Measurements from ENCODE around the gene MAIP1. TPM values are rescaled to one million over a fixed set of nuclear protein-coding genes. Genes with fewer than 3 reads are reported as not detected.

Gene MAIP1
- polyA plus RNA-seq, 2 of the 4 experiments (the other 2 are of a cell fraction): 36.9 to 50.9 TPM

DNA sequence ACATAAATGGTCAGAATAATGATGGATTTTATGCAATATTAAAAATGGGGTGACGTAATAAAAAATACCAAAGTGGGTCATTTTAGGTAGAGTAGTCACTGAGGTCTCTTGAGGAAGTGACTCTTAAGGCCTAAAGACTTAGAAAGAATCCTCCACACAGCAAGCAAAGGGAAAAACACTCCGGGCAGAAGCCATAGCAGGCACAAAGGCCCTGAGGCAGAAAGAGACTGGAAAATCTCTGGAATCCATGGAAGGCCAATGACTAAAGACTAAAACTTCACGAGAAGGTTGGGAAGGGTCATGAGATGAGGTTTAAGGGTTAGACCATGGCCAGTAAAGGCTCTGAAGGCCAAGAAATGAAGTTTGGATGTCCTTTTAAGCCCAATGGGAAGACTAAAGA, 36.9 kb downstream of the MAIP1 start:
- no peak for ATAC-seq
- no peak for DNase-seq (ENCODE audit: low read depth in 1 of 2, low spot score in 1 of 2)
- Histone ChIP-seq H3K9me3 (no peaks in the 10 kb centered on the region), H3K27ac (no peak overlapping the region), H3K4me2 (no peak overlapping the region), H3K4me3 (no peak overlapping the region), H3K4me1 (no peaks in the 10 kb centered on the region)
- POLR2A ChIA-PET: no interaction called here
- no peak for FAIRE-seq
- CTCF ChIA-PET: no interaction called here
- 82% methylated on average over 3 of the region's 3 CpGs for WGBS (ENCODE audit: missing lambda C conversion rate)
- TF ChIP-seq JUNB (IDR thresholded peaks at IDR 0.05): no peak
- no peak for TF ChIP-seq NPAS2 (CRISPR knock-in tag; IDR thresholded peaks at IDR 0.05; ENCODE audit: borderline replicate concordance)
- TF ChIP-seq EP300 (IDR thresholded peaks at IDR 0.05): no peak
- TF ChIP-seq HEYL (CRISPR knock-in tag; IDR thresholded peaks at IDR 0.05): no peak
- no peak for TF ChIP-seq EHF (CRISPR knock-in tag; IDR thresholded peaks at IDR 0.05)
- TF ChIP-seq ESRRA (IDR thresholded peaks at IDR 0.05; ENCODE audit: borderline replicate concordance, low read length): no peak
- no peak for TF ChIP-seq POLR2A (IDR thresholded peaks at IDR 0.05; ENCODE audit: low read length)
- no peak for TF ChIP-seq PHF8 (IDR thresholded peaks at IDR 0.05; ENCODE audit: borderline replicate concordance, low read depth)
- TF ChIP-seq, protein P1, sequence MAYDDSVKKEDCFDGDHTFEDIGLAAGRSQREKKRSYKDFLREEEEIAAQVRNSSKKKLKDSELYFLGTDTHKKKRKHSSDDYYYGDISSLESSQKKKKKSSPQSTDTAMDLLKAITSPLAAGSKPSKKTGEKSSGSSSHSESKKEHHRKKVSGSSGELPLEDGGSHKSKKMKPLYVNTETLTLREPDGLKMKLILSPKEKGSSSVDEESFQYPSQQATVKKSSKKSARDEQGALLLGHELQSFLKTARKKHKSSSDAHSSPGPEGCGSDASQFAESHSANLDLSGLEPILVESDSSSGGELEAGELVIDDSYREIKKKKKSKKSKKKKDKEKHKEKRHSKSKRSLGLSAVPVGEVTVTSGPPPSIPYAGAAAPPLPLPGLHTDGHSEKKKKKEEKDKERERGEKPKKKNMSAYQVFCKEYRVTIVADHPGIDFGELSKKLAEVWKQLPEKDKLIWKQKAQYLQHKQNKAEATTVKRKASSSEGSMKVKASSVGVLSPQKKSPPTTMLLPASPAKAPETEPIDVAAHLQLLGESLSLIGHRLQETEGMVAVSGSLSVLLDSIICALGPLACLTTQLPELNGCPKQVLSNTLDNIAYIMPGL (CRISPR knock-in tag; IDR thresholded peaks at IDR 0.05; ENCODE audit: borderline replicate concordance): no peak
- TF ChIP-seq NFE2L2 (conservative IDR thresholded peaks at IDR 0.05; ENCODE audit: low read length): no peak

DNA sequence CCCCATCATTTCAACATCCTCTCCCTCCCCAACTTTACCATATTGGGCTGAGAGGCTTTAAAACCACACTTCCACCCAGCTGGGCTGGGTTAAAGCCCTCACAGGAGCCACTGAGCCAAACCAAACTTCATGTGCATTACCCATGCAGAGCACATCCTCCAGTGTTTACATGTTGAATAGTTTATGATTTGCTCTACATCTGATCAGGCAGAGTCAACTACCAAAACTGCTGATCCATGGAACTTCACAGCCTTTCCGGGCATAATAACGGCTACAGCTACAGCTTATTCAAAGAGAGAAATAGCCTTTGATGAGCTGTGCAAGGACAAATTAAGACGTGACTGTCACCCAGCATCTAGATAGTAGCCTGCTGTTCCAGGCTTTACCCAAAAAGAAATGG, 39.0 kb downstream of the MAIP1 start:
- no peaks in the 10 kb centered on the region for H3K4me1 ChIP-seq
- no peaks in the 10 kb centered on the region for H3K9me3 ChIP-seq
- TF ChIP-seq EHF (CRISPR knock-in tag; IDR thresholded peaks at IDR 0.05) (no peak), EHMT2 (IDR thresholded peaks at IDR 0.05; ENCODE audit: low read depth) (no peak), HEYL (CRISPR knock-in tag; IDR thresholded peaks at IDR 0.05) (no peak), RCOR1 (IDR thresholded peaks at IDR 0.05; ENCODE audit: low read depth, low read length) (no peak), NPAS2 (CRISPR knock-in tag; IDR thresholded peaks at IDR 0.05; ENCODE audit: borderline replicate concordance) (no peak), EP300 (IDR thresholded peaks at IDR 0.05) (no peak), RARB (CRISPR knock-in tag; IDR thresholded peaks at IDR 0.05) (no peak), MAZ (IDR thresholded peaks at IDR 0.05; ENCODE audit: borderline replicate concordance, low read depth, low read length) (no peak)
- TF ChIP-seq, protein P2, sequence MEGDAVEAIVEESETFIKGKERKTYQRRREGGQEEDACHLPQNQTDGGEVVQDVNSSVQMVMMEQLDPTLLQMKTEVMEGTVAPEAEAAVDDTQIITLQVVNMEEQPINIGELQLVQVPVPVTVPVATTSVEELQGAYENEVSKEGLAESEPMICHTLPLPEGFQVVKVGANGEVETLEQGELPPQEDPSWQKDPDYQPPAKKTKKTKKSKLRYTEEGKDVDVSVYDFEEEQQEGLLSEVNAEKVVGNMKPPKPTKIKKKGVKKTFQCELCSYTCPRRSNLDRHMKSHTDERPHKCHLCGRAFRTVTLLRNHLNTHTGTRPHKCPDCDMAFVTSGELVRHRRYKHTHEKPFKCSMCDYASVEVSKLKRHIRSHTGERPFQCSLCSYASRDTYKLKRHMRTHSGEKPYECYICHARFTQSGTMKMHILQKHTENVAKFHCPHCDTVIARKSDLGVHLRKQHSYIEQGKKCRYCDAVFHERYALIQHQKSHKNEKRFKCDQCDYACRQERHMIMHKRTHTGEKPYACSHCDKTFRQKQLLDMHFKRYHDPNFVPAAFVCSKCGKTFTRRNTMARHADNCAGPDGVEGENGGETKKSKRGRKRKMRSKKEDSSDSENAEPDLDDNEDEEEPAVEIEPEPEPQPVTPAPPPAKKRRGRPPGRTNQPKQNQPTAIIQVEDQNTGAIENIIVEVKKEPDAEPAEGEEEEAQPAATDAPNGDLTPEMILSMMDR (IDR thresholded peaks at IDR 0.05): no peak
- TF ChIP-seq, protein P3, sequence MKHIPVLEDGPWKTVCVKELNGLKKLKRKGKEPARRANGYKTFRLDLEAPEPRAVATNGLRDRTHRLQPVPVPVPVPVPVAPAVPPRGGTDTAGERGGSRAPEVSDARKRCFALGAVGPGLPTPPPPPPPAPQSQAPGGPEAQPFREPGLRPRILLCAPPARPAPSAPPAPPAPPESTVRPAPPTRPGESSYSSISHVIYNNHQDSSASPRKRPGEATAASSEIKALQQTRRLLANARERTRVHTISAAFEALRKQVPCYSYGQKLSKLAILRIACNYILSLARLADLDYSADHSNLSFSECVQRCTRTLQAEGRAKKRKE (CRISPR knock-in tag; IDR thresholded peaks at IDR 0.05; ENCODE audit: low read depth): no peak
- TF ChIP-seq, protein P4, sequence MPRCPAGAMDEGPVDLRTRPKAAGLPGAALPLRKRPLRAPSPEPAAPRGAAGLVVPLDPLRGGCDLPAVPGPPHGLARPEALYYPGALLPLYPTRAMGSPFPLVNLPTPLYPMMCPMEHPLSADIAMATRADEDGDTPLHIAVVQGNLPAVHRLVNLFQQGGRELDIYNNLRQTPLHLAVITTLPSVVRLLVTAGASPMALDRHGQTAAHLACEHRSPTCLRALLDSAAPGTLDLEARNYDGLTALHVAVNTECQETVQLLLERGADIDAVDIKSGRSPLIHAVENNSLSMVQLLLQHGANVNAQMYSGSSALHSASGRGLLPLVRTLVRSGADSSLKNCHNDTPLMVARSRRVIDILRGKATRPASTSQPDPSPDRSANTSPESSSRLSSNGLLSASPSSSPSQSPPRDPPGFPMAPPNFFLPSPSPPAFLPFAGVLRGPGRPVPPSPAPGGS (IDR thresholded peaks at IDR 0.05): no peak
- CTCF ChIA-PET: interaction anchor here (2.8 to 3.0 kb wide), 2 partner anchors 9 to 14 kb away, joined by 8 to 15 read pairs; no protein-coding TSS in a partner anchor
- ATAC-seq (no peak), DNase-seq (ENCODE audit: low read depth in 1 of 2, low spot score in 1 of 2) (no peak), FAIRE-seq (no peak)
- 72% methylated on average over 3 of the region's 3 CpGs for WGBS (ENCODE audit: missing lambda C conversion rate)
- no peak overlapping the region for H3K27ac ChIP-seq
- POLR2A ChIA-PET: no interaction called here
- H3K4me2 ChIP-seq: no peak overlapping the region
- H3K4me3 ChIP-seq: no peak overlapping the region

DNA sequence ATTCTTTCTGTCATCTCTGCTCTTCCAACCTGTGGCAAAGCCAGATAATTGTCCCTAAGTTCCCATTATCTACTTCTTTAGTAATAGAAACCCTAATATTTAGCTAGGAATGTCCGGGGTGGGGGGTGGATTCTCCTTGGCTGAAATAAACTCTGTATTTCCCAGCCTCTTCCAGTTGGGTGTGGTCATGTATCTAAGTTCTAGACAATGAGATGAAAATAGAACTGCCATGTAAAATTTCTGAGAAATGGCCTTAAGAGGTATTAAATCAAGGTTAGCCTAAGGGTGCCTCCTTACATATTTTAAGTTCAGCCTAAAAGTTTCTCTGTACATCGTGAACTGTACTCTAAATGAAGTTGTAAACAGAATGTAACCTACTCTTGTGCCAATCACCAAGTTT, 39.5 kb downstream of the MAIP1 start:
- Histone ChIP-seq H3K27ac (no peak overlapping the region), H3K4me2 (no peak overlapping the region), H3K9me3 (no peaks in the 10 kb centered on the region), H3K4me1 (no peaks in the 10 kb centered on the region), H3K4me3 (no peak overlapping the region)
- ChIA-PET CTCF (interaction anchor here (2.8 to 3.0 kb wide), 2 partner anchors 10 to 15 kb away, joined by 8 to 15 read pairs; no protein-coding TSS in a partner anchor), POLR2A (no interaction called here)
- FAIRE-seq: no peak
- 32% methylated on average over 2 of the region's 2 CpGs for WGBS (ENCODE audit: missing lambda C conversion rate)
- no peak for ATAC-seq
- DNase-seq (ENCODE audit: low read depth in 1 of 2, low spot score in 1 of 2): no peak
- TF ChIP-seq, protein P5, sequence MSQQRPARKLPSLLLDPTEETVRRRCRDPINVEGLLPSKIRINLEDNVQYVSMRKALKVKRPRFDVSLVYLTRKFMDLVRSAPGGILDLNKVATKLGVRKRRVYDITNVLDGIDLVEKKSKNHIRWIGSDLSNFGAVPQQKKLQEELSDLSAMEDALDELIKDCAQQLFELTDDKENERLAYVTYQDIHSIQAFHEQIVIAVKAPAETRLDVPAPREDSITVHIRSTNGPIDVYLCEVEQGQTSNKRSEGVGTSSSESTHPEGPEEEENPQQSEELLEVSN (IDR thresholded peaks at IDR 0.05; ENCODE audit: borderline replicate concordance, low read depth): no peak
- no peak for TF ChIP-seq GATA3 (IDR thresholded peaks at IDR 0.05; ENCODE audit: borderline replicate concordance)
- TF ChIP-seq HOXB13 (CRISPR knock-in tag; IDR thresholded peaks at IDR 0.05; ENCODE audit: low read depth): no peak
- TF ChIP-seq RNF2 (IDR thresholded peaks at IDR 0.05; ENCODE audit: borderline replicate concordance, low read depth): no peak
- TF ChIP-seq, protein P6, sequence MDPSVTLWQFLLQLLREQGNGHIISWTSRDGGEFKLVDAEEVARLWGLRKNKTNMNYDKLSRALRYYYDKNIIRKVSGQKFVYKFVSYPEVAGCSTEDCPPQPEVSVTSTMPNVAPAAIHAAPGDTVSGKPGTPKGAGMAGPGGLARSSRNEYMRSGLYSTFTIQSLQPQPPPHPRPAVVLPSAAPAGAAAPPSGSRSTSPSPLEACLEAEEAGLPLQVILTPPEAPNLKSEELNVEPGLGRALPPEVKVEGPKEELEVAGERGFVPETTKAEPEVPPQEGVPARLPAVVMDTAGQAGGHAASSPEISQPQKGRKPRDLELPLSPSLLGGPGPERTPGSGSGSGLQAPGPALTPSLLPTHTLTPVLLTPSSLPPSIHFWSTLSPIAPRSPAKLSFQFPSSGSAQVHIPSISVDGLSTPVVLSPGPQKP (IDR thresholded peaks at IDR 0.05; ENCODE audit: low read depth, low read length): no peak
- TF ChIP-seq NR3C1 (IDR thresholded peaks at IDR 0.05): no peak
- TF ChIP-seq, protein P4 (IDR thresholded peaks at IDR 0.05): no peak
- TF ChIP-seq KDM1A (IDR thresholded peaks at IDR 0.05; ENCODE audit: low read depth): no peak
- TF ChIP-seq FOSL2 (IDR thresholded peaks at IDR 0.05): no peak
- TF ChIP-seq FOSL2 (CRISPR knock-in tag; IDR thresholded peaks at IDR 0.05): no peak

All from A549 (cell line).